ENCODE measurements around the gene SLC13A2.

SLC13A2 gene

GRCh38 chr17:28534740-28535375 lies 61.4 kb downstream of the SLC13A2 start:
- DNase-seq (ENCODE audit: low read depth in 2 of 2): no peak

DNA sequence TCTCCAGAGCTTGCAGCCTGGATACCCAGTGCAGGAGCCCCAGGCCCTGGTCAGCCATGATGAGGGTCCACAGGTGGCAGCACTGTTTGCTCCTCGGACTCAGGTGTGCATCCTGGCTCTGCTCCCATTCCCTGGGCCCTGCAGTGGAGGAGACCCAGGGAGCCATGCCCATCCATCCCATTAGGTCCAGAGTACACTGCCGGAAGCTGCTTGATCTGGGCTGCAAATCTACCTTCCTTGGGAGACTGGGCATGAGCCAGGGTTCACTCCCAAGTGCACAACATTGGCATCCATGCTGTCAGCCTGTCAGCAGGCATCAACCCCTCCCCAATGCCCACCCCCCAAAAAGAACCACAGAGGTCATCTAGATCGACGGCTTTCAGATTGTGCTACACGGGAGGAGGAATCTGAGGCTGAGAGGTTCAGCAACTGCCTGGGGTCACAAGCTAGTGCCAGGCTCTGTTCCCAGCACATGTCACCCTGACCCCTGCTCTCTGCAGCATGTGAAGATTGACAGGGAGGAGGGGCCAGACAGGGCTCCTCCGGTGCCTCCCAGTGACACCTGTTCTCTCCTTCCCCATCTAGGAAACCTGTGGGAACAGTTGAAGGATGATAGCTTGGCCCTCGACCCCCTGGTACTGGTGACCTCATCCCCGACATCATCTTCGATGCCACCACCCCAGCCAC lies 63.2 kb downstream of the SLC13A2 start:
- DNase-seq (ENCODE audit: low read depth in 2 of 2): no peak

DNA sequence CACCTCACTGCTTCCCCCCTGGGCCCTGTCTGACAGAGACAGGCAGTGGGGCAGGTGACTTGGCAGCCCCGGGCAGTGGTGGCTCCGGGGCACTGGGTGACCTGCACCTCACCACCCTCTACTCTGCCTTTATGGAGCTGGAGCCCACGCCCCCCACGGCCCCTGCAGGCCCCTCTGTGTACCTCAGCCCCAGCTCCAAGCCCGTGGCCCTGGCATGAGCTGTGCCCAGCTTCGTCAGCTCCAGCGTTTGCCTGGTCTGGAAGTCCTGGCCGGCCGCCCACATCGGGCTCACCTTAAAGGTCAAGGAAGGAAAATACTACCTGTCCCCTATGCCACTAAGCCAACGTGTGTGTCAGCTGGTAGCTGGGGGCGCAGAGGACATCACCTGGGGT lies 63.8 kb downstream of the SLC13A2 start:
- DNase-seq (ENCODE audit: low read depth in 2 of 2): no peak

DNA sequence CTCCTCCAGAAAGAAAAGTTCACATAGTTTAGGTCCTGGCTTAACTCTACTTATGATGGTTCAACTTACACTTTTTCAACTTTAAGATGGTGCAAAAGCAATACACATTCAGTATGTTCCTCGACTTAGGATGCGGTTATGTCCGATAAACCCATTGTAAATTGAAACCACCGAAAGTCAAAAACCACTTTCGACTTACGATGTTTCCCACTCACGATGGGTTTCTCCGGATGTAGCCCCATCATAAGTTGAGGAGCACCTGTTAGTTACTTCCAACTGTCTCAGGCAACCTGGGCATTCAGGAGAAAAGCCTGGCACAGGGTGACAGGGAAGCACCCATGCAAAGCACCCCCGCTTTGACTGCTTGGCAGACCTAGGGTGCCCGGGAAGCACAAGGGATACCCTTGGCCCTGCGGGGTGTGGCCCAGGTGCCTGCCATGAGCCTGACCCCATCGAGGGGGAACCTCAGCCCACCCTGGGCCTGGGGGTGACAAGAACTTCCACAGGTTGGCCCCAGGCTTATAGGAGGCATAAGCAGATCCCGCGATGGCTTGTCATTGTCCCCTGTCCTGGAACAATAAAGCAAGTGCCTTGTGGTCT lies 65.0 kb downstream of the SLC13A2 start:
- DNase-seq (ENCODE audit: low read depth in 2 of 2): no peak

- no peak for DNase-seq (ENCODE audit: low read depth in 2 of 2)
Measured at GRCh38 chr17:28540231-28540630, 66.8 kb downstream of the SLC13A2 start.

DNA sequence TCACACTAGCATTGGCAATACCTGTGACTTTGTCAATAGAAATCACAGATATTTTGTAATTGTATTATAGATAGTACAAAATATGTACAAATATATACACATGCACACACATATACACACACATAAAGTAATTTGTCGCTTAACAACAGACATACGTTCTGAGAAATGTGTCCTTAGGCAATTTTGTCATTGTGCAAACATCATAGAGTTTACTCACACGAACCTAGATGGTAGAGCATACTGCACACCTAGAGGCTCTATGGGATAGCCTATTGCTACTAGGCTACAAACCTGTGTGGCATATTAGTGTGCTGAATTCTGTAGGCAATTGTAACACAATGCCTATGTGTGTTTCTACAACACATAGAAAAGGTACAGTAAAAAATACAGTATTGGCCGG lies 68.0 kb downstream of the SLC13A2 start:
- DNase-seq (ENCODE audit: low read depth in 2 of 2): no peak

DNA sequence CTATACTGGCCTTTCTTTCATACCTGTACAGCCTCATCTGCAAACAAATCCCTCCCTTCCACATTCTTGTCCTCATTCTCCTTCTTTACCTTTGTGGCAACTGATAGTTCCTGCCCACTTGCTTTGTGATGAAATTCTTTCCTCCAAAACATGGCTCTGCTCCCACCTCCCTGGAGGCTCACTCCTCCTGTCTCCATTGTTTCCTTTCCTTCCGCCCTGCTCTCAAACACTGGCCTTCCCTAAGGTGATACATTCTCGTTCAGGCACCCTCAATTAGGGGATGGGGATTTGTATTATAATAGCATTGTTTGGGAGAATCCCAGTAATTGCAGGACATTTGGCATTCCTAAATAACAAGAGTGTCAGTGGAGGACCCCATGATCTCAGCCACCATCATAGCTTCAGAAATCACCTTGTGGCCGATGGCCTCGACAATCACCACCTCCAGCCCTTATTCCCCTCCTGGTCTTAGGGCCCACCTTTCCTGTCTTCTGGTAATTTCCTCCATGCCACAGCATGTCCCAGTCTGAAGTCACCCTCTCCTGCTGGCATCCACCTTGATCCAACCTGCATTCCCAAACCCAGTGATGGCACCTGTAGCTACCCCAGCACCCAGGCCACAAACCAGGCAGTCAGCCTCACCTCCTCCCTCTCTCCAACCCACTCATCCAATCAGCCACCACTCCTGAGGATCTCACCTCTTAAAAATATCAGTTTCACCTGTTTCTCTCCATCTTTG lies 71.1 kb downstream of the SLC13A2 start:
- DNase-seq (ENCODE audit: low read depth in 2 of 2): no peak

DNA sequence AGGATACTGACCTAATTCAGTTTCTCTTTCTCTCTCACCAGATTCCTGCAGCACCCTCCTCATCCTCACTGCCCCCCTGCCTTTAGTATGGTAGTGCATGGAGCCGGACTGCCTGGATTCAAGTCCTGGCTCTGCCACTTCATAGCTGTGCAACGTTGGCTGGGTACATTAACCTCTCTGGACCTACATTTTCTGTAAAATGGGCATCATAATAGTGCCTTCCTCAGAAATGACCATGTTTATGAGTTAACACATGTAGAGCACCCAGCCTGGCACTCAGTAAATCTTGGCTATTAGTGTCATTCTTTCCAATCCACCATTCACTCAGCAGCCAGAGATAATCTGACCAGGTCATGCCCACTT lies 71.7 kb downstream of the SLC13A2 start:
- DNase-seq (ENCODE audit: low read depth in 2 of 2): no peak

DNA sequence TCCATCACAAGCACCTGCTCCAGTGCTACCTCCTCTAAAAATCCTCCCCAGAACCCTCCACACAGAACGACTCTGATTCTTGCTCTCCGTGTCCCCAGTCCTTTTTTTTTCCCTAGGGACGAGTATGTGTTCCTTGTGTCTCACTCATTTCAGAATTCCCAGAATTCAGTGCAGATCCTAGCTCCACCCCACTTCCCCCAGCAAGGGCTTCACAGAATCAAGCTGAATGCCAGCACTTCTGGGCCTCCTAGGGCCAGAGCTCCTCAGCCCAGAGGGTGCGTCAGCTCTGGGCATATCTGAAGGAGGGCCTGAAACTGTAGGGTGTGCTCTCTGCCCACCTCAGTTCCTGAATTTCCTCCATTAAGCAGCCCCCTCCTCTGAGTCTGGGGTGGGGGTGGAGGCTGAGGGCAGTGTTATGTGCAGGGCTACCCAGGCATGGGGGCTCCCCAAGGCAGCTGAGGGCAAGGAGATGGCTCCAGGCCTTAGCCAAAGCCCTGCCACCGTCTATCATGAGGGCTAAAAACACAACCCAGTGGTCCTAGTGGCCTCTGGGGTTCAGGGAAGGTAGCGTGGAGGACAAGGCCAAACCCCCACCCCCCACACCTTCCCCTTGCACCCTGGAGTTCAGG lies 72.5 kb downstream of the SLC13A2 start:
- DNase-seq (ENCODE audit: low read depth in 2 of 2): no peak

- no peak for DNase-seq (ENCODE audit: low read depth in 2 of 2)
Measured at GRCh38 chr17:28547096-28547622, 73.7 kb downstream of the SLC13A2 start.

Measured in stimulated activated CD4-positive, alpha-beta T cell treated with anti-CD3 and anti-CD28 coated beads, Interleukin-12 subunit alpha, Interleukin-12 subunit beta, amount 100 ng/mL, for 24 hours (primary cell).